Heart left ventricle (tissue), 16 donors: Measurements from ENCODE around the gene ANXA6. TPM values are rescaled to one million over a fixed set of nuclear protein-coding genes. Genes with fewer than 3 reads are reported as not detected.

Experiments used
- ATAC-seq, 4 donors: fragments of 200-7000 bp; cut with Tn5 transposase; one replicate each; pipeline ENCODE4 v1.9.1; 2020 to 2022; ENCODE audit warnings: moderate library complexity in 4 of 4, mild to moderate bottlenecking in 3 of 4, moderate number of reproducible peaks in 1 of 4
- DNase-seq, 5 donors: peaks; one replicate each; pipeline ENCODE4 v3.0.0-alpha.2; 2020
- H3K27ac ChIP-seq, 12 donors: fragments of 200-600 bp; sonication (generic) in 4 of 12; one replicate each; pipeline versions ENCODE4 v1.5.0 to v1.8.0; 2016 to 2022; ENCODE audit warnings: mild to moderate bottlenecking in 2 of 12
- H3K27me3 ChIP-seq, 9 donors: fragments of 200-600 bp; sonication (generic) in 2 of 9; one replicate each; pipeline versions ENCODE4 v1.5.1 to v1.8.0; 2016 to 2022; ENCODE audit warnings: mild to moderate bottlenecking in 3 of 9
- H3K36me3 ChIP-seq, 9 donors: fragments of 200-600 bp; sonication (generic) in 2 of 9; one replicate each; pipeline versions ENCODE4 v1.5.0 to v1.8.0; 2018 to 2022; ENCODE audit warnings: mild to moderate bottlenecking in 2 of 9
- H3K4me1 ChIP-seq, 12 donors: fragments of 200-600 bp; sonication (generic) in 4 of 12; one replicate each; pipeline versions ENCODE4 v1.5.0 to v1.8.0; 2016 to 2022; ENCODE audit warnings: mild to moderate bottlenecking in 3 of 12
- H3K4me3 ChIP-seq, 12 donors: fragments of 200-600 bp; sonication (generic) in 4 of 12; one replicate each; pipeline versions ENCODE4 v1.5.0 to v1.8.0; 2017 to 2022; ENCODE audit warnings: mild to moderate bottlenecking in 9 of 12, moderate library complexity in 4 of 12
- H3K9me3 ChIP-seq, 12 donors: fragments of 200-600 bp; sonication (generic) in 4 of 12; one replicate each; pipeline versions ENCODE4 v1.5.0 to v1.8.0; 2016 to 2022; ENCODE audit warnings: mild to moderate bottlenecking in 1 of 12
- POLR2A ChIP-seq, 2 donors: fragments of 450-650 bp; IDR thresholded peaks; one replicate each; pipeline ENCODE4 v1.6.1; 2017; ENCODE audit warnings: antibody characterized with exemption in 2 of 2, mild to moderate bottlenecking in 2 of 2, moderate library complexity in 2 of 2
- WGBS, 4 donors: extraction: QIAGEN DNeasy Blood & Tissue Kit in 2 of 4; methylation state at CpG; one replicate each; pipeline versions ENCODE4 v1.1.5 to v1.1.7; 2013 to 2018; 5-methylcytosine and 5-hydroxymethylcytosine counted together
- intact Hi-C, 10 donors: fragments of 100-400 bp; cut with DNase I; formaldehyde crosslinking; loops; one replicate each; pipeline versions ENCODE4 v1.11.1 to v1.14.2; 2022
- polyA plus RNA-seq, 2 donors: library from polyadenylated mRNA; stranded (reverse); fragments of 200-250 nt; gene quantifications; one replicate each; pipeline ENCODE4 v1.2.3, GENCODE V29; 2013
- total RNA-seq, 9 donors: library from RNA; depleted of rRNA in 2 of 9; stranded (reverse); fragments of >200 nt in 2 of 9; fragmentation: NEBNext Ultra II Directional in 3 of 9; extraction: Animal tissue kit (Norgen Biotek cat#: 25700) in 3 of 9; gene quantifications; one replicate each; pipeline versions ENCODE4 v1.1.0 to v1.2.4, GENCODE V29; 2016 to 2023
- TF ChIP-seq, protein P1 (sequence below), 12 donors: fragments of 200-600 bp; sonication (generic) in 4 of 12; IDR thresholded peaks; one replicate each; pipeline versions ENCODE4 v1.5.0 to v1.8.0; 2018 to 2022; ENCODE audit warnings: antibody characterized with exemption in 12 of 12, mild to moderate bottlenecking in 5 of 12
- donor health status: ischemic (EF 13 %, LVEDD 7.1; RV severe dilation, severe dysfunction).
- donor health status: healthy with polysubstance abuse.
- donor health status: DM: no; HTN: yes; CAD: no.
- donor health status: DM: no; HTN: no; CAD: no.
- donor health status: ischemic (EF 25% LVEDD 6.9; RV normal size, moderate dysfunction).
- donor health status: ischemic (EF 25% LVEDD 5.7; RV mildly dilated, moderate dysfunction).
- donor health status: healthy.
- donor health status: DM: yes; HTN: yes; CAD: no.
- donor health status: ischemic (EF 35%, LVEDD 5.7; RV mildly dilated, moderate dysfunction).
- donor health status: nonischemic (EF 11% LVEDD 7.7; RV severe dilation, severe dysfunction).
- donor health status: DM: yes; HTN: yes; CAD: no.
- donor health status: PGD.
- donor health status: ischemic (EF 29% LVEDD 5.4; RV normal size, mild dysfunction).
- donor health status: nonischemic (EF 23%, LVEDD 6.1; RV moderate dilation, normal function).

ANXA6 gene
- total and polyA plus RNA-seq, 11 donors: 171 to 287 (median 202) TPM

GRCh38 chr5:151159649-151160373 is 2.2 kb upstream of the ANXA6 start:
- intact Hi-C loops: loop anchor here in 7 of 10 donors (5.0 to 10.0 kb wide), 6 partner anchors 65 to 375 kb away; partner anchors contain the start of gene CCDC69 (in 1 of the 7)
- Histone ChIP-seq H3K9me3 (no peaks in the 10 kb centered on the region), H3K27me3 (no peaks in the 10 kb centered on the region), H3K27ac (no peak overlapping the region), H3K4me3 (no peak overlapping the region), H3K36me3 (no peaks in the 10 kb centered on the region), H3K4me1 (peaks cover 6 to 39% (median 32%) of the 10 kb centered on the region in 12 donors)
- WGBS, 4 donors: 92 to 95% (median 94%) methylated on average over 9 of the region's 9 CpGs
- ATAC-seq (no peak), DNase-seq (no peak)
- TF ChIP-seq POLR2A (IDR thresholded peaks at IDR 0.05): no peak
- TF ChIP-seq, protein P1, sequence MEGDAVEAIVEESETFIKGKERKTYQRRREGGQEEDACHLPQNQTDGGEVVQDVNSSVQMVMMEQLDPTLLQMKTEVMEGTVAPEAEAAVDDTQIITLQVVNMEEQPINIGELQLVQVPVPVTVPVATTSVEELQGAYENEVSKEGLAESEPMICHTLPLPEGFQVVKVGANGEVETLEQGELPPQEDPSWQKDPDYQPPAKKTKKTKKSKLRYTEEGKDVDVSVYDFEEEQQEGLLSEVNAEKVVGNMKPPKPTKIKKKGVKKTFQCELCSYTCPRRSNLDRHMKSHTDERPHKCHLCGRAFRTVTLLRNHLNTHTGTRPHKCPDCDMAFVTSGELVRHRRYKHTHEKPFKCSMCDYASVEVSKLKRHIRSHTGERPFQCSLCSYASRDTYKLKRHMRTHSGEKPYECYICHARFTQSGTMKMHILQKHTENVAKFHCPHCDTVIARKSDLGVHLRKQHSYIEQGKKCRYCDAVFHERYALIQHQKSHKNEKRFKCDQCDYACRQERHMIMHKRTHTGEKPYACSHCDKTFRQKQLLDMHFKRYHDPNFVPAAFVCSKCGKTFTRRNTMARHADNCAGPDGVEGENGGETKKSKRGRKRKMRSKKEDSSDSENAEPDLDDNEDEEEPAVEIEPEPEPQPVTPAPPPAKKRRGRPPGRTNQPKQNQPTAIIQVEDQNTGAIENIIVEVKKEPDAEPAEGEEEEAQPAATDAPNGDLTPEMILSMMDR (IDR thresholded peaks at IDR 0.05): no peak

DNA sequence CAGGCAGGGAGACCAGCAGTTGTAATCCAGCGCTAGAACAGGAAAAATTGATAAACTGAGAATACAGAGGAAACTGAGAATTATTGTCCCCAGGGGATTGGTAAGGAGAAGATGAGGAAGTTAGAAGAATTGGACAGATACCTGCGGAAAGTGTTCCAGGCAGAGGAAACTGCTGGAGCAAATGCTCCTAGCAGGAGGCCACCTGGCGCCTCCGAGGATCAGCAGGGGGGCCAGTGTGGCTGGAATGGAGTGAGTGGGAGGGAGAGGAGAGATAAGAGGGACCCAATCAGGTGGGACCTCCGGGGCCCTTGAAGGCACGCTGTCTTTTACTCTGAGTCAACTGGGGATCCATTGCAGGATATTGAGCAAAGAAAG is 695 bp upstream of the ANXA6 start:
- Histone ChIP-seq H3K36me3 (peaks cover 0 to 10% (median 0%) of the 10 kb centered on the region in 9 donors), H3K4me3 (peak overlapping the region in 11 of 12 donors; percentile 58 to 97 (median 87)), H3K27me3 (no peaks in the 10 kb centered on the region), H3K9me3 (no peaks in the 10 kb centered on the region), H3K27ac (peak overlapping the region; percentile 70 to 94 (median 90)), H3K4me1 (peaks cover 6 to 49% (median 41%) of the 10 kb centered on the region in 12 donors)
- ATAC-seq (peak in 2 of 4 donors; percentile 9 to 40), DNase-seq (peak in 1 of 5 donors; percentile 37)
- intact Hi-C loops: loop anchor here in 3 of 10 donors (5.0 to 10.0 kb wide), 4 partner anchors 79 to 373 kb away; no protein-coding TSS in a partner anchor
- WGBS, 4 donors: 7 to 9% (median 8%) methylated on average over 6 of the region's 6 CpGs
- TF ChIP-seq POLR2A (IDR thresholded peaks at IDR 0.05): no peak
- TF ChIP-seq, protein P1 (IDR thresholded peaks at IDR 0.05): no peak

DNA sequence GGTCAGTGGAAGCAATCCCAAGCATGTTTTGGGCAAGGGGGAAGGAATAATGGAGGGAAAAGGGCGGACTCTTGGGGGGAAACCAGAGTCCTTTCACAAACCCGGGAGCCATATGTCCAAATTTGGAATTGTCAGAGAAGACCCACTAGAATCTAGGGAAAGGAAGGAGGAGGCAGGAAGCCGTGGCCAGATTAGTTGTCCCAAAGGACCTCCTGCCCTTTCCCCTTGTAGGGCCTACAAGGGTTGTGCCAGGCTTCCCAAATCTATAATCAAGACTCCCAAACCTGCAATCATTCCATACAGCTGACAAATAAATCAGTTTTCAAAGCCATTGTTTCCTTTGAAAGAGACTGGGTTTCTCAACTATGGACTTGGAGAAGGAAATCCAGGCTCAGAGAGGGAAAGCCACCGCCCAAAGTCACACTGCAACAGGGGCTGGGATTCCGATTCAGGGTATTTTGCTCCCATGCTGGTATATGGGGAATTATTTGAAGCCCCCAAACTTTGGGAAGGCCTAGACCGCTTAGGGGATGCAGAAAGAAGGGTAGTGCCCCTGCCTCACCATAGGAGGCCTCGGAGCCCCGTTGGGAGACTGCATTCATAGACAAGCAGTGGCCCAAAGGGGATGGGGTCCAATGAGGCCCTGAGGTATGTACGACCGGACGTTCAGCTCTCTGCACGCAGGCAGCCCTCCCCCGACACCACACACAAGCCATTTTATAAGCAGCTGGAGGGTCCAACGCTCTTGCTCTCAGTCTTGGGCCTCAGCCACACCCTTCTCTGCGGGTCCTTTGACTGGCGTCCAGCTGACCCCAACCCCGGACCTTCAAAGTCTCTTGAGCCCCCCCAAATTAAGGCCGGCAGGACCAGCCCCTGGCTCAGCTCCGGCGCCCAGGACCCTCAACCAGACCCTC is 815 bp downstream of the ANXA6 start:
- TF ChIP-seq POLR2A (IDR thresholded peaks at IDR 0.05): no peak
- TF ChIP-seq, protein P1 (IDR thresholded peaks at IDR 0.05): no peak
- ATAC-seq (peak; percentile 2 to 38 (median 25)), DNase-seq (peak in 2 of 5 donors; percentile 23 to 35)
- intact Hi-C loops: loop anchor here in 3 of 10 donors (5.0 to 10.0 kb wide), 4 partner anchors 81 to 372 kb away; no protein-coding TSS in a partner anchor
- H3K27ac ChIP-seq: peak overlapping the region; percentile 70 to 94 (median 90)
- 5 to 9% (median 6%) methylated on average over 14 to 20 of the region's 20 CpGs for WGBS, 4 donors
- H3K4me1 ChIP-seq: peaks cover 6 to 63% (median 54%) of the 10 kb centered on the region in 12 donors
- H3K9me3 ChIP-seq: no peaks in the 10 kb centered on the region
- H3K27me3 ChIP-seq: no peaks in the 10 kb centered on the region
- peak overlapping the region; percentile 58 to 97 (median 86) for H3K4me3 ChIP-seq
- peaks cover 0 to 10% (median 0%) of the 10 kb centered on the region in 9 donors for H3K36me3 ChIP-seq
